Measurements from ENCODE around the gene ACADVL. TPM values are rescaled to one million over a fixed set of nuclear protein-coding genes. Genes with fewer than 3 reads are reported as not detected.
A peak's percentile ranks its signal among the peaks of the same experiment; 100 is the strongest.

ACADVL gene
- total RNA-seq, 6 donors from 2014 or later = 377 to 1,449 (median 553) TPM

DNA sequence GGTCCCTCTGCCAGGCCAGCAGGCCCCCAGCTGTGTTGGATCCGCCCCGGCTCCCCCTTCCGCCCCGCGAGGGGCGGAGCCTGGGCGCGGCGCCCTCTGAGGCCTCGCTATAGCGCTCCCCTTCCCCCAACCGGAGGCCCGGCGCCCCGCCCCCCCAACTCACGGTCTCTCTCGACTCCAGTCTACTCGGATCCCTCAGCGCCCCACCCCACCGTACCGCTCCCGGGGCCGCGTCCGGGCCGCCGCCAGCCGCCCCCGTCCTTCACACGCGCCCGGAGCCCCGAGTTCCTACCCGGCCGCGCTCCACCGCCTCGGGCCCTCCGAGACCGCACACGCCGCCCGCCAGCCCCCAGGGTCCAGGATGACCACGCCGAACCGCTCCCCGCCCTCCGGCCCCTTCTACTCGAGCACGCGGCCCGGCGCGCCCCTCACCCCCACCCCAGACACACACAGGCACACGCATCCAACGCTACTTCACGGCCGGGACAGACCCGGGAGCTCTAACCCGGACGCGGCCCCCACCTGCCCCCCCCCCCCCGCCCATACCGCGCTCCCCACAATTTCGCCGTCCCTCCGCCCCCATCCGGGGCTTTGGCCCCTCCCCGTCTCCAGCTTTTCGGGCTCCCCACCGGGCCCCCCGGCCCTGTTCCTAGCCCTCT, 18.2 kb downstream of the ACADVL start:
- 2 to 3% methylated on average over 6 to 23 of the region's 73 CpGs for WGBS, 2 donors
- H3K4me1 ChIP-seq = peaks cover 29 to 56% (median 45%) of the 10 kb centered on the region in 4 donors
- ATAC-seq (ENCODE audit: low FRiP score in 2 of 2) = peak in 1 of 2 donors; percentile 36

GRCh38 chr17:7238420-7239090, 18.8 kb downstream of the ACADVL start:
- peak overlapping the region; percentile 90 to 98 (median 97) for H3K27ac ChIP-seq
- TF ChIP-seq POLR2A (IDR thresholded peaks at IDR 0.05) = no peak
- TF ChIP-seq EP300 (IDR thresholded peaks at IDR 0.05) = no peak
- TF ChIP-seq, protein P1, sequence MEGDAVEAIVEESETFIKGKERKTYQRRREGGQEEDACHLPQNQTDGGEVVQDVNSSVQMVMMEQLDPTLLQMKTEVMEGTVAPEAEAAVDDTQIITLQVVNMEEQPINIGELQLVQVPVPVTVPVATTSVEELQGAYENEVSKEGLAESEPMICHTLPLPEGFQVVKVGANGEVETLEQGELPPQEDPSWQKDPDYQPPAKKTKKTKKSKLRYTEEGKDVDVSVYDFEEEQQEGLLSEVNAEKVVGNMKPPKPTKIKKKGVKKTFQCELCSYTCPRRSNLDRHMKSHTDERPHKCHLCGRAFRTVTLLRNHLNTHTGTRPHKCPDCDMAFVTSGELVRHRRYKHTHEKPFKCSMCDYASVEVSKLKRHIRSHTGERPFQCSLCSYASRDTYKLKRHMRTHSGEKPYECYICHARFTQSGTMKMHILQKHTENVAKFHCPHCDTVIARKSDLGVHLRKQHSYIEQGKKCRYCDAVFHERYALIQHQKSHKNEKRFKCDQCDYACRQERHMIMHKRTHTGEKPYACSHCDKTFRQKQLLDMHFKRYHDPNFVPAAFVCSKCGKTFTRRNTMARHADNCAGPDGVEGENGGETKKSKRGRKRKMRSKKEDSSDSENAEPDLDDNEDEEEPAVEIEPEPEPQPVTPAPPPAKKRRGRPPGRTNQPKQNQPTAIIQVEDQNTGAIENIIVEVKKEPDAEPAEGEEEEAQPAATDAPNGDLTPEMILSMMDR (IDR thresholded peaks at IDR 0.05) = no peak
- H3K9me3 ChIP-seq = no peaks in the 10 kb centered on the region
- DNase-seq = peak; percentile 33 to 54
- H3K27me3 ChIP-seq = no peaks in the 10 kb centered on the region
- peaks cover 0 to 29% (median 23%) of the 10 kb centered on the region in 4 donors for H3K36me3 ChIP-seq
- peaks cover 25 to 55% (median 43%) of the 10 kb centered on the region in 4 donors for H3K4me1 ChIP-seq
- H3K4me3 ChIP-seq = peak overlapping the region; percentile 80 to 99 (median 91)
- WGBS, 2 donors = 0 to 1% methylated on average over 28 to 31 of the region's 39 CpGs
- ATAC-seq (ENCODE audit: low FRiP score in 2 of 2) = no peak

More for the DNA sequence above, 18.2 kb downstream of the ACADVL start:
- Histone ChIP-seq H3K4me3 (peak overlapping the region; percentile 80 to 99 (median 91)), H3K9me3 (no peaks in the 10 kb centered on the region), H3K36me3 (peaks cover 0 to 29% (median 23%) of the 10 kb centered on the region in 4 donors), H3K27me3 (no peaks in the 10 kb centered on the region), H3K27ac (peak overlapping the region; percentile 90 to 98 (median 97))
- TF ChIP-seq, protein P1 (IDR thresholded peaks at IDR 0.05) = no peak
- TF ChIP-seq POLR2AphosphoS5 (IDR thresholded peaks at IDR 0.05) (no peak), EP300 (IDR thresholded peaks at IDR 0.05) (no peak), POLR2A (IDR thresholded peaks at IDR 0.05) (peak in 1 of 4 donors; percentile 16)
- peak; percentile 90 to 97 for DNase-seq

DNA sequence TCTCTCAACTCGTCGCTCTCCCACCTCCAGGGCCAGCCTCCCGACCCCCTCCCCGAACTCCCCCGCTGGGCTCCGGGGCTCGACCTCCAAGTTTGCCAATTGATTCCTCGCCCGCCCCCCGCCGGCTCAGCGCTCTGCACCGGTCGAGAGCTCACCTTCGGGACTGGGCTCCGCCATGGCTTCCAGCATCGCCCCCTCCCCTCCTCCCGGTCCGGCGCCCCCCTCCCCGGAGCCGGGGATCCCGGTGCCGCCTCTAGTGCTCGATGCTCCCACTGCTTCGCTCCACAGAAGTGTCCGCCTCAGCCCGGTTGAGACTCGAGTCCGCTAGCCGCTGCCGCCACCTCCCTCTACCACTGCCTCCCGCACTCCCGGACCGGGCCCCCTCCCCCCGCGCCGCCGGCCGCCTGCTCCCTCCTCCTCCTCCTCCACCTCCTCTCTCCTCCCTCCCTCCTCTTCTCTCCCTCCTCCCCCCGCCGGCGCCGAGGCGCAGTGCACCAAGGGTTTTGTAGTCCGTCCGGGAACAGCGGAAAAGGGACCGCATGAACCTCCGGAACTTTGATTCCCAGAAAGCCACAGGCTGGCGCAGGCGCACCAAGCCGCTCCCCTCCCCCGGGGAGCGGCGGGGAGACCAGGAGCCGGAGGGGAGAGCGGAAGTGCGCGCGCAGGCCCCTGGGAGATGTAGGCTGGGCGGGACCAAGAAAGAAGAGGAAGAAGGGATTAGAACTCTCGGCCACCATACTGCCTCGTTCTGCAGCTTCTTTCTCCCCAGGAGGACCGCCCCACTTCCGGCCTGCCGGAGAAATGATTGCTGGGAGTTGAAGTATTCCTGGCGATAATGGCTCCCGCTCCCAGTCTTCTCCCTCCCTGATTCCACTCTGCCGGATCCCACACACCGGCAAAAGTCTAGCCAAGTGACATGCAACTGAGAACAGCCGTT, 19.6 kb downstream of the ACADVL start, which contains the start of gene PHF23:
Gene PHF23, minus strand, starts transcription at position 367 of the 937 bp plus-strand sequence. Its CDS starts 178 bp downstream, at position 189.
- H3K9me3 ChIP-seq = no peaks in the 10 kb centered on the region
- peaks cover 26 to 55% (median 43%) of the 10 kb centered on the region in 4 donors for H3K4me1 ChIP-seq
- WGBS, 2 donors = 0 to 2% methylated on average over 51 to 53 of the region's 72 CpGs
- peak within 1 kb of the TSS; percentile 96 to 100 (median 97) for H3K27ac ChIP-seq
- H3K27me3 ChIP-seq = no peaks in the 10 kb centered on the region
- peak; percentile 99 to 100 for DNase-seq
- peak within 1 kb of the TSS; percentile 80 to 99 (median 91) for H3K4me3 ChIP-seq
- ATAC-seq (ENCODE audit: low FRiP score in 2 of 2) = peak; percentile 84 to 93
- TF ChIP-seq, protein P1 (IDR thresholded peaks at IDR 0.05) = peak in 4 of 6 experiments; percentile 65 to 83 (median 70)
- TF ChIP-seq POLR2AphosphoS5 (IDR thresholded peaks at IDR 0.05) (peak; percentile 86 to 93), EP300 (IDR thresholded peaks at IDR 0.05) (peak in 2 of 4 donors; percentile 51 to 52), POLR2A (IDR thresholded peaks at IDR 0.05) (peak in 2 of 4 donors; percentile 32 to 71)
- H3K36me3 ChIP-seq = peaks cover 0 to 36% (median 27%) of the 10 kb centered on the region in 4 donors

- Histone ChIP-seq H3K27ac (peak overlapping the region; percentile 92 to 100 (median 97)), H3K4me1 (peaks cover 23 to 46% (median 35%) of the 10 kb centered on the region in 4 donors), H3K9me3 (no peaks in the 10 kb centered on the region), H3K27me3 (no peaks in the 10 kb centered on the region), H3K4me3 (peak overlapping the region in 2 of 4 donors; percentile 85 to 99), H3K36me3 (peaks cover 0 to 43% (median 34%) of the 10 kb centered on the region in 4 donors)
- no peak for DNase-seq
- no peak for TF ChIP-seq POLR2AphosphoS5 (IDR thresholded peaks at IDR 0.05)
- no peak for ATAC-seq (ENCODE audit: low FRiP score in 2 of 2)
- WGBS, 2 donors = 58% methylated on average over 4 of the region's 4 CpGs
Measured at GRCh38 chr17:7240375-7240774, 20.6 kb downstream of the ACADVL start.

All from upper lobe of left lung (tissue), 6 donors.